Left kidney (tissue), 2 donors: Measurements from ENCODE around the gene FOXO3. TPM values are rescaled to one million over a fixed set of nuclear protein-coding genes. Genes with fewer than 3 reads are reported as not detected.
"Not testable (repeated sequence)": the region's sequence is repeated elsewhere in the genome, so short reads cannot be mapped to it uniquely, and the experiment has no call there.

Experiments used
- DNase-seq: peaks from one replicate; pipeline ENCODE4 v3.0.0-alpha.2; 2013
- polyA plus RNA-seq: library from polyadenylated mRNA; unstranded; fragments of 120-200 nt; gene quantifications from one replicate; pipeline ENCODE4 v1.2.1, GENCODE V29; 2013; ENCODE audit not compliant: insufficient read length

The FOXO3 gene
- polyA plus RNA-seq, 1 donor = 51.8 TPM

DNA sequence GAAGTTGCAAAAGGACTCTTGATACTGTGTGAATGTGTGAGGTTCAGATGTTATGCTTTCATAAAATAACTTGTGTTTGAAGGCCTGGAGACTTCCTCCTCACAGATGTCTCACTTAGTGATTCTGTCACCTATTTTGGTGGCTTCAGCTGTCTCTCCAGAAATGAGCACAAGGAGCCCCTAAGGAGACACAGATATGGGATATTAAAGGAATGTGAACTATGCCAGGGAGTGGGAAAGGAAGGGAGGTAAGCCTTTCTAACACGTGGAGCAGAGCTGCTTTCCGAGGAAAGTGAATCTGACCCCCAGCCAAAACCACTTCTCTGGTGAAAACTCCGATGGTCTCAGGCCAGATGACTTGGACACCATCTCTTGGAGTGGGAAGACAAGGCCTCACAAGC, 10.5 kb upstream of the FOXO3 start:
- no peak for DNase-seq

DNA sequence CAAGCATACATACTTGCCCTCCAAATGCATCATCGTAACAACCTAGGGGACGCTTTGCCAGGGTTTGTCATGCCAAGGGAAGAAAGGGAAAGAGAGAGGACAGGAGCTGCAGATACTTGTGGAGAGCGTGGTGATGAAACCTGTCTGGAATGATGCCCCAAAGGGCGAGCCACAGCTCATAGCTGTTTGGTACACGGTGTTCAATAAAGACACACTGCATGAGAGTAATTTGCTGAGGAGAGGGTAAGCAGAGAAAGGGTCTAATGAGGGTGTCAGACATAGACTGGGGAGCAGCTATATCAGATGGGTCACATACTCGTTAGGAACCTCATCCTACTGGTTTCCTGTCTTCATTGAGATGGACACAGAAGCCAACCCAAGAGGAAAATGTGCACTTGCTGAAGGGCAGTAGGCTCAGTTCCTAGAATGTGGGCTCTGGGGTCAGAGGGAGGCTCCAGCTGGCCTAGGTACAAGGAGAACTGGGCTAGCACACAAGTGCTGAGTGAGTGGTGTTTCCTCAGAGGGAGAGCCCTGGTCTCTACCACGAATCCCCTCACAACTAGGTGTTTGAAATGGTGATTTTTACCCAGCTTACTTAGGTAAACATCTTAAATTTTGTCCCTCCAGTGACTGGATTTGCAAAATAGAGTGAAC, 5.2 kb upstream of the FOXO3 start:
- DNase-seq = no peak

DNA sequence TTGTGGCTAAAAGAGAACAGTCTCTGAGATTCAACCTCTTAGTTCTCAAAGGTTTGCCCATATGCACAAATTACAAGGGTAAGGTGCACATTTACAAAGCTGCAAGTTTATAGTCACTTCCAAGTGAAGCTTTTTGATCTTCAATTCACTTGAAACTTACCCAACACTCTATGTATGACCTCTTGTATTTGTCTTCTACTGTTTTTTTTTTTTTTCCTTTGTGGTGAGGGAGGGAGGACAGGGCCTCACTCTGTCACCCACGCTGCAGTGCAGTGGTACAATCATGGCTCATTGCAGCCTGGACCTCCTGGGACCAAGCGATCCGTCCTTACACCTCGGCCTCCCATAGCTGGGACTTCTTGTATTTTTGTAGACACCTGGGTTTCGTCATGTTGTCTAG, 4.5 kb upstream of the FOXO3 start:
- DNase-seq = no peak

GRCh38 chr6:108556866-108557493, 3.7 kb upstream of the FOXO3 start:
- peak; percentile 39 for DNase-seq

- peak; percentile 73 for DNase-seq
These were observed 3.0 kb upstream of the FOXO3 start for GRCh38 chr6:108557494-108558371.

DNA sequence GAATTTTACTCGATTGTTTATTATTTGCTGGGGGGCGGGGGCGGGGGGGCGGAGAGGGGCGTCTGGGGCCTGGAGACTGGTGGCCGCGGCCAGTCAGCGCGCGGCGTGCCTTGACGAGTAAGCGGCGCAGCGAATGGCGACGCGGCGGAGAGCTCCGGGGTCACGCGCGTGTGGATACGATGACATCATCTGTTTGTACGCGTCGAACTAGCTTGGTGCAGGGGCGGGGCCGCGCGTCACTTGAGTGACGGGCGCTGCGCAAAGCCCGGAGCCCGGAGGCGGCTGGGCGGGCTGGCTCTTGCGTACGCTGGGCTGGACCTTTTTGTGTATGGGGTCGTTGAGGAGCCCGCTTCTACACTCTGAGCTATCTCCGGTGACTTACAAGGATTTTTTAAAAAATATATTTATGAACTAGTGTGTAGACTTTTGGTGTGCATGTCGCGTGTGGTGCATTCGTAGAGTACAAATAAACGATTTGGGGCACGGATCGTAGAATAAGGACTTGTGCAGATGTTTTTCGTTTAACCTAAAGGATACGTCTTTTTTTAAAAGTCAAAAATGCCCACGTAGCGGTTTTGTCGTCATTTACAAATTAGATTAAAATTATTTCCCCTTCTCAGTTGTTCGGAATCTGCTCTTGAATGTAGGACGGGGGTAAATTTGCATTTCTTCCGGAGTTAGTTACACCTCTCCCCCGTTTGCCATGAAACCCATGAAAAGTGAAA, 2.2 kb upstream of the FOXO3 start:
- peak; percentile 98 for DNase-seq

DNA sequence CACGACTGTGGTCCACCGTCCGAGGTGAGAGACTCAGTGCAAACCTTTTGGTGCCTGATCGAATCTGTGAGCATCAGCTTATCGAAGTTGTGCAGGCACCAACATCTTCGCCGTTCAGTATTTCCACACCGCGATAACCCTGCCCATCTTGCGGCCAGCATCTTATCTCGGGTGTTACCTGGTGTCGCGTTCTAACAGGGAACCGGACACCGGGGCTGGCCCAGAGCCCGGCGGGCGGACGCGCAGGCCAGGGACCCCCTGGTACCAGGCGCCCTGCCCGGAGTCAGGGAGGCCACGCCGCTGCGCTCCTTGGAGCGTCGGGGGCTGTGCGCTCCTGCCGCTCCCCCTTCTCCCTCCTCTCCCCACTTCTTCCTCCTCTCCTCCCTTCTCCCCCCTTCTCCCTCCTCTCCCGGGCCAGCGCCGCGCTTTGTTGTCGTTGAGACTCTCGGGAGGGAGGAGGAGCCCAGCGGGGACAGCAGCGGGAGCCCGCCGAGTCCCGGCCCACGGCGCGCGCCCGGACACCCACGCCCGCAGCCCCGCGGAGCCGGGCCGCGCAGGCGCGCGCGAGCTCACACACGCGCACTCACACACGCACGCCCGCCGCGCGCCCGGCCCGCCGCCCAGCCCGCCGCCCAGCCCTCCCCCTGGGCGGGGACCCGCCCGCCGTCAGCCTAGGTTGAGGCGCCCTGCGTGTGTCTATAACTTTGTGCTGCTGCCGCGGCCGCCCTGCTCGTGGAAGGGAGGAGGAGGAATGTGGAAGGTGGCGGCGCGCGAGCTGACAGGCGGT, 1.4 kb upstream of the FOXO3 start:
- peak; percentile 85 for DNase-seq

GRCh38 chr6:108559884-108560462, 744 bp upstream of the FOXO3 start:
- DNase-seq = peak; percentile 90

DNA sequence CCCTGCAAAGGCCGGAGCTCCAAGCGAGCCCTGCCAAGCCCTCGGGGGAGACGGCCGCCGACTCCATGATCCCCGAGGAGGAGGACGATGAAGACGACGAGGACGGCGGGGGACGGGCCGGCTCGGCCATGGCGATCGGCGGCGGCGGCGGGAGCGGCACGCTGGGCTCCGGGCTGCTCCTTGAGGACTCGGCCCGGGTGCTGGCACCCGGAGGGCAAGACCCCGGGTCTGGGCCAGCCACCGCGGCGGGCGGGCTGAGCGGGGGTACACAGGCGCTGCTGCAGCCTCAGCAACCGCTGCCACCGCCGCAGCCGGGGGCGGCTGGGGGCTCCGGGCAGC, 561 bp downstream of the FOXO3 start:
- not testable (repeated sequence) for DNase-seq

DNA sequence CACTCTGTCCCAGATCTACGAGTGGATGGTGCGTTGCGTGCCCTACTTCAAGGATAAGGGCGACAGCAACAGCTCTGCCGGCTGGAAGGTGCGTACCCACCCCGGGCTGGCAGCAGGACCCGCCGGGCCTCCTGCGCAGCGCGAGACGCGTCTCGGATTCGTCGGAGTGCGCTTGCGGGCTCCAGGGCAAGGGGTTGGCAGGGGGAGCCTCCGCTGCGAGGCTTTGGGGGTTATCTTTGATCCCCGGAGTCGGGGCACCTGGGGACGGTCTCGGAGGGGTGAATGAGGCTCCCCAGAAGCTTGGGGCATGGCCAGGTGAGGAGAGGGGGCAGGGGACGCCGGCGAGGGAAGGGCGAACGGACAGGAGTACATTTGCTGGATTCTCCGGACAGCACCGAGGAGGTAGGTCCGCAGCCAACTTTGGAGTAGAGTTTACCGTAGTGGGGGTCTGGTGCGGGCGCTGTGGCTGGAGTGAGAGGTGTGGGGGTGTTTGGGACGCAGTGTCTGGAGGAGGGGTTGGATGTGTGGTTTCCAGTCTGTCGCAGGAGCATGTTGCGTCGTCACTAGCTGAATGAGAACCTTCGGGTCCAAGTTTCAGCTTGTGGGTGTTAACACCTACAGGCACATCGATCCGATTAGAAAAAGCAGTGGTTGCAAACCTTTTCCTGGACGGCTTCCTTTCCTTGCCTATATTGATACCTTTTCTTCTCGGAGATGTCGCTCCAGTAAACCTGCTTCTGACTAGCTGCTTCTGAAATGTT, 1.2 kb downstream of the FOXO3 start:
- no peak for DNase-seq

GRCh38 chr6:108562503-108562993, 1.8 kb downstream of the FOXO3 start:
- DNase-seq = peak; percentile 70

- DNase-seq = no peak
These were observed 2.6 kb downstream of the FOXO3 start for GRCh38 chr6:108563292-108563691.

DNA sequence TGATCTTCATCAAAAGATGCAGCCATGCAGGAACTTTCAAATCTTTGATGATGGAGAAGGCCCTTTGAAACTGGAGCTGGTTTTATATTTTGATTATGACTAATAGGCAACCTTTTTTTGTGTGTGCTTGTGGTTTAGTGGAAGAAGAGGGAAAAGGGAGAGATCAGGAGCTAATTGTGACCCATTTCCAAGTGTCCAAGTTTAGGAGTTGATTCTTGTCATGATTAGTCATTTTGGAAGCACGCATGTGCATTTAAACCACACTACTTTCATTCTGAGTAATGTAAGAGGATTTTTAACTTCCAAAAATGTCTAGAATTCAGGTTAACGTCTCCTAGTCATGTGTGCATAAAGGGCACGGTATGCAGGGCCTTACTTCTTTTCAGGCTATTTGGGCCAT, 3.5 kb downstream of the FOXO3 start:
- DNase-seq = no peak

- no peak for DNase-seq
These were observed 4.5 kb downstream of the FOXO3 start for GRCh38 chr6:108565091-108565766.

DNA sequence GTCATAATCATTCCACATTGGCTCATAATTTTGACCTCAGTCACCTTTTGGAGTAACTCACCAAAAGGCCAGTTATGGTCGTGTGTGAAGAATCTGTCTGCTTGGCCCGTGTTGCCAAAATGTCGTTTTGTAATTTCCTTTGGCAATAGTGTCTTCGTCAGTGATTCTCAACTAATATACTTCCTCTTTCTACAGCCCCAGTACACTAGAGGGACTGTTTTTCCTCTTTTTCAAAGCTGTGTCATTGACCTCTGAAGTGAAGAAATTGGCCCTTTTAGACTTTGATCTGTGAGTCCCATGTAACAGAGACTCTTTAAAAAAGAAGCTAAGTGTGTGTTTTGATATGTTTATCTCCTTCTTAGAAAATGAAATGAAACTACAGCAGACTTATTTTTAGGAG, 5.2 kb downstream of the FOXO3 start:
- DNase-seq = no peak

- DNase-seq = no peak
These were observed 5.7 kb downstream of the FOXO3 start for GRCh38 chr6:108566406-108566805.

GRCh38 chr6:108568101-108568500, 7.4 kb downstream of the FOXO3 start:
- no peak for DNase-seq

DNA sequence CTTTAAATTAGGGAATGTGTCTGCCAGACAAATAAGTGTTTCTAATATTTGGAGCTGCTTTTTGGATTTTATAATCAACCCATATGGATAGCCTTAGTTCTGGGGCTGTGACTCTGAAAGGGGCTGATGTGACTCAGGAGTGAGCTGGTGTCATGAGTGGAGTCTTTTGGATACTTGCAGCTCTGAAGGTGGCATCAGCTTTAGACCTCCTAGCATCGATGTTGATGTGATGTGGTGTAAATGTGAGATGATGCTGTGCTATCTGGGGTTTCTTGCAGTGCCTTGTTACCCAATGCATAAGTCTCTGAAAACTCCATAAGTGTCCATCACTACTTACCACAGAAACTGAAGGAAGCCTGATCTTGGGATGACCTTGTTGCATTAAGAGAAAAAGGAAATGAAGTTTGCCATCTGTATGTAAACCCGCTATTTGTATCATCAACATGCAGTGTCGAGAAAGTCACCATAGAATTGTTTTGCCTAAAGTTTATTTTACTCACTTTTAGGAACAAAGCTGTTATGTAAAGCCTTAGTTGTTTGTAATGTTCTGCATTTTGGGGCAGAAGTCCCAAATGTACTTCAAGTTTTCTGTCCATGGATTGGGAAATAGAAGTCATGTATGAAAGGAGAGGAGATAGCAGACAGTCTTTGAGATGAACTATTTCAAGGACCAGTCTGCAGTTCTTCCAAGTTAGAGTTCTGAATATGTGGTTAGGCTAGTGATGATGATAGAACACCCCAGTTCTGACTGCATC, 8.0 kb downstream of the FOXO3 start:
- DNase-seq = no peak

GRCh38 chr6:108570517-108570916, 9.8 kb downstream of the FOXO3 start:
- DNase-seq = no peak
